Measurements from ENCODE around the gene MGAM2. TPM values are rescaled to one million over a fixed set of nuclear protein-coding genes. Genes with fewer than 3 reads are reported as not detected.

MGAM2 gene
- total and polyA plus RNA-seq, 4 donors: 0.09 to 0.59 (median 0.11) TPM

DNA sequence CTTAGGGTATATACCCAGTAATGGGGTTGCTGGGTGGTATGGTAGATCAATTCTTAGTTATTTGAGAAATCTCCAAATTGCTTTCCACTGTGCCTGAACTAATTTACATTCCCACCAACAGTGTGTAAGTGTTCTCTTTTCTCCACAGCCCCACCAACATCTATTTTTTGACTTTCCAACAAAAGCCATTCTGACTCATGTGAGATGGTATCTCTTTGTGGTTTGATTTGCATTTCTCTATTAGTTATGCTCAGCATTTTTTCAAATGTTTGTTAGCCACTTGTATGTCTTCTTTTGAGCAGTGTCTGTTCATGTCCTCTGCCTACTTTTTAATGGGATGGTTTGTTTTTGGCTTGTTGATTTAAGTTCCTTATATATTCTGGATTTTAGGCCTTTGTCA, 66.4 kb downstream of the MGAM2 start:
- TF ChIP-seq, protein P1, sequence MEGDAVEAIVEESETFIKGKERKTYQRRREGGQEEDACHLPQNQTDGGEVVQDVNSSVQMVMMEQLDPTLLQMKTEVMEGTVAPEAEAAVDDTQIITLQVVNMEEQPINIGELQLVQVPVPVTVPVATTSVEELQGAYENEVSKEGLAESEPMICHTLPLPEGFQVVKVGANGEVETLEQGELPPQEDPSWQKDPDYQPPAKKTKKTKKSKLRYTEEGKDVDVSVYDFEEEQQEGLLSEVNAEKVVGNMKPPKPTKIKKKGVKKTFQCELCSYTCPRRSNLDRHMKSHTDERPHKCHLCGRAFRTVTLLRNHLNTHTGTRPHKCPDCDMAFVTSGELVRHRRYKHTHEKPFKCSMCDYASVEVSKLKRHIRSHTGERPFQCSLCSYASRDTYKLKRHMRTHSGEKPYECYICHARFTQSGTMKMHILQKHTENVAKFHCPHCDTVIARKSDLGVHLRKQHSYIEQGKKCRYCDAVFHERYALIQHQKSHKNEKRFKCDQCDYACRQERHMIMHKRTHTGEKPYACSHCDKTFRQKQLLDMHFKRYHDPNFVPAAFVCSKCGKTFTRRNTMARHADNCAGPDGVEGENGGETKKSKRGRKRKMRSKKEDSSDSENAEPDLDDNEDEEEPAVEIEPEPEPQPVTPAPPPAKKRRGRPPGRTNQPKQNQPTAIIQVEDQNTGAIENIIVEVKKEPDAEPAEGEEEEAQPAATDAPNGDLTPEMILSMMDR (IDR thresholded peaks at IDR 0.05; ENCODE audit: low read depth, low read length, missing input control): no peak
- TF ChIP-seq, protein P2, sequence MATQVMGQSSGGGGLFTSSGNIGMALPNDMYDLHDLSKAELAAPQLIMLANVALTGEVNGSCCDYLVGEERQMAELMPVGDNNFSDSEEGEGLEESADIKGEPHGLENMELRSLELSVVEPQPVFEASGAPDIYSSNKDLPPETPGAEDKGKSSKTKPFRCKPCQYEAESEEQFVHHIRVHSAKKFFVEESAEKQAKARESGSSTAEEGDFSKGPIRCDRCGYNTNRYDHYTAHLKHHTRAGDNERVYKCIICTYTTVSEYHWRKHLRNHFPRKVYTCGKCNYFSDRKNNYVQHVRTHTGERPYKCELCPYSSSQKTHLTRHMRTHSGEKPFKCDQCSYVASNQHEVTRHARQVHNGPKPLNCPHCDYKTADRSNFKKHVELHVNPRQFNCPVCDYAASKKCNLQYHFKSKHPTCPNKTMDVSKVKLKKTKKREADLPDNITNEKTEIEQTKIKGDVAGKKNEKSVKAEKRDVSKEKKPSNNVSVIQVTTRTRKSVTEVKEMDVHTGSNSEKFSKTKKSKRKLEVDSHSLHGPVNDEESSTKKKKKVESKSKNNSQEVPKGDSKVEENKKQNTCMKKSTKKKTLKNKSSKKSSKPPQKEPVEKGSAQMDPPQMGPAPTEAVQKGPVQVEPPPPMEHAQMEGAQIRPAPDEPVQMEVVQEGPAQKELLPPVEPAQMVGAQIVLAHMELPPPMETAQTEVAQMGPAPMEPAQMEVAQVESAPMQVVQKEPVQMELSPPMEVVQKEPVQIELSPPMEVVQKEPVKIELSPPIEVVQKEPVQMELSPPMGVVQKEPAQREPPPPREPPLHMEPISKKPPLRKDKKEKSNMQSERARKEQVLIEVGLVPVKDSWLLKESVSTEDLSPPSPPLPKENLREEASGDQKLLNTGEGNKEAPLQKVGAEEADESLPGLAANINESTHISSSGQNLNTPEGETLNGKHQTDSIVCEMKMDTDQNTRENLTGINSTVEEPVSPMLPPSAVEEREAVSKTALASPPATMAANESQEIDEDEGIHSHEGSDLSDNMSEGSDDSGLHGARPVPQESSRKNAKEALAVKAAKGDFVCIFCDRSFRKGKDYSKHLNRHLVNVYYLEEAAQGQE (IDR thresholded peaks at IDR 0.05): no peak
- TF ChIP-seq FOXA1 (IDR thresholded peaks at IDR 0.05): no peak
- no peak for TF ChIP-seq FOXA2 (IDR thresholded peaks at IDR 0.05)
- no peak for TF ChIP-seq MAX (IDR thresholded peaks at IDR 0.05)
- Histone ChIP-seq H3K9me3 (ENCODE audit: control insufficient read depth in 4 of 4, low read length in 3 of 4) (no peaks in the 10 kb centered on the region), H3K4me3 (ENCODE audit: low read depth in 1 of 3, low read length in 3 of 3) (no peak overlapping the region), H3K36me3 (ENCODE audit: control insufficient read depth in 4 of 4, insufficient read depth in 3 of 4, low read depth in 1 of 4, low read length in 3 of 4) (peaks cover 0 to 2% (median 0%) of the 10 kb centered on the region in 4 donors), H3K9ac (ENCODE audit: low read depth in 1 of 2, low read length in 2 of 2) (no peak overlapping the region), H3K27me3 (ENCODE audit: control insufficient read depth in 4 of 4, insufficient read depth in 4 of 4, low read length in 3 of 4) (no peaks in the 10 kb centered on the region), H3K27ac (ENCODE audit: low read depth in 1 of 2, low read length in 2 of 2) (no peak overlapping the region), H3K4me1 (ENCODE audit: control insufficient read depth in 4 of 4, insufficient read depth in 4 of 4, low read length in 3 of 4) (no peaks in the 10 kb centered on the region)
- DNase-seq (ENCODE audit: low spot score): no peak

GRCh38 chr7:142180426-142180825, 68.9 kb downstream of the MGAM2 start:
- H3K36me3 ChIP-seq (ENCODE audit: control insufficient read depth in 4 of 4, insufficient read depth in 3 of 4, low read depth in 1 of 4, low read length in 3 of 4): peaks cover 0 to 2% (median 0%) of the 10 kb centered on the region in 4 donors
- DNase-seq (ENCODE audit: low spot score): no peak
- no peaks in the 10 kb centered on the region for H3K27me3 ChIP-seq (ENCODE audit: control insufficient read depth in 4 of 4, insufficient read depth in 4 of 4, low read length in 3 of 4)
- TF ChIP-seq YY1 (IDR thresholded peaks at IDR 0.05): no peak
- no peak for TF ChIP-seq MAX (IDR thresholded peaks at IDR 0.05)
- TF ChIP-seq, protein P2 (IDR thresholded peaks at IDR 0.05): no peak
- TF ChIP-seq HNF4A (conservative IDR thresholded peaks at IDR 0.05): no peak
- TF ChIP-seq JUND (IDR thresholded peaks at IDR 0.05): no peak
- TF ChIP-seq ZBTB33 (IDR thresholded peaks at IDR 0.05): no peak
- TF ChIP-seq HNF4G (IDR thresholded peaks at IDR 0.05): no peak
- no peak overlapping the region for H3K9ac ChIP-seq (ENCODE audit: low read depth in 1 of 2, low read length in 2 of 2)
- H3K4me1 ChIP-seq (ENCODE audit: control insufficient read depth in 4 of 4, insufficient read depth in 4 of 4, low read length in 3 of 4): no peaks in the 10 kb centered on the region
- no peak overlapping the region for H3K4me3 ChIP-seq (ENCODE audit: low read depth in 1 of 3, low read length in 3 of 3)
- no peaks in the 10 kb centered on the region for H3K9me3 ChIP-seq (ENCODE audit: control insufficient read depth in 4 of 4, low read length in 3 of 4)
- WGBS: 83% methylated on average over 1 of the region's 1 CpG
- H3K27ac ChIP-seq (ENCODE audit: low read depth in 1 of 2, low read length in 2 of 2): no peak overlapping the region

Data from liver (tissue), 9 donors.